Stimulated activated CD8-positive, alpha-beta memory T cell treated with anti-CD3 and anti-CD28 coated beads, Interleukin-12 subunit alpha, Interleukin-12 subunit beta, amount 100 ng/mL, for 4 hours (primary cell): ENCODE data around the gene PLPP7.
"Not testable (repeated sequence)": the region's sequence is repeated elsewhere in the genome, so short reads cannot be mapped to it uniquely, and the experiment has no call there.

Source experiments
- DNase-seq: peaks from one replicate; pipeline ENCODE4 v3.0.0-alpha.2; 2020; ENCODE audit warnings: low read depth

Gene PLPP7

DNA sequence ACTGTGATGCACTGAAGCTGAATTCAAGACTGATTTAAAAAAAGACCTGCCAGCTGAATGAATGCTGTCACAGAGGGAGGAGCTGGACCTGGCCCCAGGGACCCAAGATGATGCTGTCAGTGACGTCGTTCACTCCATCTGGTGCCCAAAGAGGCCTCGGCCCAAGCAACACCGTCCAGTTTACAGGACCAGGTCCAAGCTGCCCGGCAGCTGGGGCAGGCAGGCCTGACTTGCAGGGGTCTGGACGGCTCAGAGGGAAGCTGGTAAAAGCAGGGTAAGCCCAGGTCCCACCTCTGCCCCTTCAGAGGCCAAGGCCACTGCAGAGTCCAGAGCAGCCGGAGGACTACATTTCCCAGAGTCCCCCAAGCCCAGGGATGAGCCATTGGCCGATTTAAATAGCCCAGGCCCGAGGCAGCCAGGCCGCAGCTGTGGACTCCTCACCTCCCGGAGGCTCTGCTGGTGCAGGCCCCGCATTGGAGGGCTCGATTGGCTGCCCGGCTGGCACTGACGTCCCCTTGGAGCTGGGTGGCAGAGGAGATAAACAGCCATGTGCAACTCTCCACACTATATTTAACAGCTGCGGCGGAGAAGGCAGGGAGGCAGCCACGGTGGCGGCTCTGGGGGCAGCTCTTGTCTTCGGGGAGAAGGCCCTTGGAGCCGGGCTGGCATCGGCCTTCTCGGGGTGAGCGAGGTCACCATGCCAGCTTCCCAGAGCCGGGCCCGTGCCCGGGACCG, at the start of gene PLPP7:
PLPP7 (plus strand) TSS at position 423 of the 735 bp plus-strand sequence; CDS start at position 698, 275 bp downstream.
- DNase-seq: no peak

DNA sequence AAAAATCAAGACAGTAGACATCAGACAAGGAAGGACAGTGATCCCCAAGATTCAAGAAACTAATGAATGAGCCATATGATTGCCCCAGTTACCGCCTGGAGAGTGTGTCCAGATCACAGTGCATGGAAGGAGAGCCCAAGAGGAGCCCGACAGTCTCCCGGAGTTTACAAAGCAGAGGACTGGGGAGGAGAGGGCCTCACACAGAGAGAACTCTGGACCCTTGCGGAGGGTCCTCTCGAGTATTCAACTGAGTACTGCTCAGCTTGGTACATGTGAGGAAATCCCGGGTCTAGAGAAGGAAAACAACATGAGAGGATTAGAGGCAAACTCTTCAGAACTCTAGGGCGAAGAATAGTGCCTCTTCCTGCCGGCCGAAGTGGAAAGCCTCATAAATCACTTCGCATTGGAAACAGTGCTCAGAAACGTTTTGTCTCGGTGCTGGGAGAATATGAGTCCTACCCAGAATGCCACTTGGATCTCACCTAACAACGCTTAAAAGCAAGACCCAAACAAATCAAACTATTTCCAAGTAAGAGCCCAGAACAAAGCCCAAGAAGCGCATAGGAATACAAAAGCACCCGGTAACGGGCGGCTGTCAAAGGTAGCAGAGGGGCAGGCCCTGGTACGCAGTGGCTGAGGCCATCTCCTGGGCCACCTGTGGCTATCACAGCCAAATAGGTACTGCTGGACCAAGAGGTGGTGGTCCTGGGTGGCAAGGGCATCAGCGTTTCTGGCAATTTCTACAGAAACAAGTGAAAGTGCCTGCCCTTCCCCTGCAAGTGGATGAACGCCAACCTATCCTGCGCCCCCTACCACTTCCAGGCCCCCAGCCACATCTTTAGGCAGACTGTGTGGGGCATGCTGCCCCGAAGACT, 49.2 kb upstream of the PLPP7 start:
- DNase-seq: no peak

DNA sequence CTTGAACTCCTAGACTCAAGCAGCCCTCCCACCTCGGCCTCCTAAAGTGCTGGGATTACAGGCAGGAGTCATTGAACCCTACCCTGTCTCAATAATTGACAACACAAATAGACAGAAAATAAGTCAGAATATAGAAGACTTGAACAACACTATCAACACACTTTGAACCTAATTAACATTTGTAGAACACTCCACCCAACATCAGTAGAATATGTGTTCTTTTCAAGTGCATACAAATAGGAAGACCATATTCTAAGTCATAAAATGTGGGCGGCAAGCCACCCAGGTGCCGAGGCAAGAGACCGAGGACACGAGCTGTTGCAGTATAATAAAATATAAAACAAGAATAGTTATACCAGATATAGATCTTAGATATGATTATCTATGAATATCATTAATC, 45.2 kb upstream of the PLPP7 start:
- DNase-seq: not testable (repeated sequence)

DNA sequence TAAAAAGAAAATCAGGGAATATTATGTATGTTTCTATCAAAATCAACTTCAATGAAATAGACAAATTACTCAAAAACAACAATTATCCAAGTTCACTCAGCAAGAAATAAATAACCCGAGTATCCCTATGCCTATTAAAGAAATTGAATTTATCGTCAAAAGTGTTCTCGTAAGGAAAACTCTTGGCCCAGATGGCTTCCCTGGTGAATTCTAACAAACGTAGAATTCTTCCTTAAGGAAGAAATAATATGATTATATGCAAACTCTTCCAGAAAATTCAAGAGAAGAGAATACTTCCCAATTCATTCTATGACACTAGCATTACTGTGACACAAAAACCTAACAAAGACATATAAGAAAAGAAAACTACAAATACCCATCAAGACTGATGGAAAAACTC, 42.9 kb upstream of the PLPP7 start:
- no peak for DNase-seq

DNA sequence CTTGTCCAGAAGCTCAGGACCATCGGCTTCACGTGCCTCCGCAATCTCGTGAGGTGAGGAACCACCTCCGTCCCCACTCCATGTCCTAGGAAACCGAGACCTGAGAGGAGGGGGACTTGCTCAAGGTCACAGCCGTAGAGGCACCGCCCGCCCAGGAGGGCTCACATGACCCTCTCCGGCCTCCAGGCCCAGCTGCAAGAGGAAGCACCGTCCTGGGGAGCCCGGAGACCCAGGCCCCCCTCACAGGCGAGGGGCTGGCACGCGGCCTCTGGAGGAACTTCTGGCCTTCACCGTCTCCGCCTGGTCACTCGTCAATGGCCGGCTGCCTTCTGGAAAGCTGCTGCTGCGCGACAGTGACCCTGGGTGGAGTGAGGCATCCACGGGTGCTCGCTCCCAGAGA, 37.4 kb upstream of the PLPP7 start:
- no peak for DNase-seq

DNA sequence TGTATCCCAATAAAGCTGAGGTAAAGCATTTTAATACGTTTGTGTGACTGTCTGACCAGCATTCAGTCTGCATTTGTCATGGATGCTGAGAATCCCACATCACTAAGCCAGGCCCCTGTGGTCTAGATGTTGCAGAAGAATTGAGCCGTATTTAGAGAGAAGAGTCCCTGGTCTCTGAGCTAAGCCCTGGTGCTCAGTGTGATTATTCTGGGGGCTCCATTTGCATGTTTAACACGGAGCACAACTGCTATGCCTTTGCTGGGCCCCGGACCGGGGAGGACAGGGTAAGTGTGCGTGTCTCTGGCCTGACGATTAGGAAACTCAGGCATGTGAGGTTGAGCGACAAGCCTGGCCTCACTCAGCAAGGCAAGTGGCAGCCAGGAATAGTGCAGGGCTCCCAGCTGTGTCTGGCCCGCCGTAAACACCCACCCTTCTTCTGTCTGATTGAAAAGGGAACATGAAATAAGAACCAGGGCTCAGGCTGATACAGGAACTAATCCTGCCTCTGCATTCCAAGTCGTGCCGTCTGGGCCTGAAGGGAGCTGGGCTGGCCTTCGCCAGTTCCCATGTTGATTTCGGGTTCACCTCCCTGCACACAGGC, 35.5 kb upstream of the PLPP7 start:
- DNase-seq: no peak

DNA sequence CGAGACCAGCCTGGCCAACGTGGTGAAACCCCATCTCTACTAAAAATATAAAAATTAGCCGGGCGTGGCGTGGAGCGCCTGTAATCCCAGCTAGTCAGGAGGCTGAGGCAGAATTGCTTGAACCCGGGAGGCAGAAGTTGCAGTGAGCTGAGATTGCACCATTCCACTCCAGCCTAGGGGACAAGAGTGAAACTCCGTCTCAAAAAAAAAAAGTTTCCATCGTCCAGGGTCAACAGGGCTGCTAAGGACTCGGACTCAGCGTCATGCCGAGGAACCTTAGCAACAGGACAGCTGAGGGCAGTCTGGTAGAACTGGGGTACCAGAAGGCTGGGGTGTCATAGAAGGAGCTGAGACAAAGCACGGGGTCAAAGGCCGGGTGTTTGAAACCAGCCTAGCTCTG, 34.9 kb upstream of the PLPP7 start:
- no peak for DNase-seq

DNA sequence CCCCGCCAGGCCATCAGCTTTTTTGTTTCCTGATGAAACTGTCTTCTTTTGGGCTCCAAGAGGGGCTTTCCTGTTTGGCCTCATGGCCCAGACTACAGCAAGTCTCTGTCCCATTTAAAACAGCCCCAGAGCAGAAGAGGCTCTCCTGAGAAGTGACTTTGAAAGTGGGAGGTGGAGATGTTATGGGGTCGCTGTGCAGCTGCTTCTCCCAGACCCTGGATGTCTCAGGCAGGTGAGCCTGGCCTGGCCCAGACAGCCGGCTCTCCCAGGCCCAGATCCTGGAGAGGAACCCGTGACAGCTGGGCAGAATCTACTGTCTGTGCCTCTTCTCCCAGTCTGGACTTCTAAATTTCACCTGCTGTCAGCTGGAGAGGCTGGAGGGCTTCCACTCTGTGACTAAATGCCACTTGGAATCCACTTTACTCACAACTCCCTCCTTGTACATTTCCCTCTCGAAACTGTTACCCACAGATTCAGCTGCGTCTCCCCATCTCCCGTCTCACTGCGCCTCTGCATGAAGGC, 33.8 kb upstream of the PLPP7 start:
- no peak for DNase-seq

DNA sequence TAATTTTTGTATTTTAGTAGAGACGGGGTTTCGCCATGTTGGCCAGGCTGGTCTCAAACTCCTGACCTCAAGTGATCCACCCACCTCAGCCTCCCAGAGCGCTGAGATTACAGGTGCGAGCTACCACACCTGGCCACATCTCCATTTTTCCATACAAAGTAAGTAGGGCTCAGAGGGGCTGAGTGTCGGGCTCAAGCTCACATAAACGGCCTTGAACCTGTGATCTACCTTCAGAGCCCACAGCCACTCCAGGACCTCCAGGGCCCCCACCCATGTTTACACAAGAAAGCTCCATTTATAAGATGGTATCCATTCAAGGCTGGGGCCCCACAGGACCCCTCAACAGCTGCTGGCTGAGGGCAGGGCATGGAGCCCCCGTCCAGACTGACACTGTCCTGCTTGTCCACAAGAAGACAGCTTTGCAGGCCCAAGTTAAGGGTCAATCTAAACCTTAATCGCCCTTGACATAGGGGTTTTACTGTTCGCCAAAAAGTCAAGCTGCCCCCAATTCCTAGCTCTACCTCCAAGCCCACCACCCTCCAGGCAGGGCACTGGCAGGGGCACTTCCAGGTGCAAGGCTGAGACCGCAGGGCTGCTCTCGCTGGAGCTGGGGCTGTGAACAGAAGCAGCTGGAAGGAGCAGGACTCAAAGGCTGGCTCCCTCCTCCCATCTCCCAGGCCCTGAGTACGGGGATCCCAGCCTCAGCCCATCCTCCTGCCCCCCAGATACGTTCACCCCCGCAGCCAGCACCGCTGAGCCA, 32.1 kb upstream of the PLPP7 start:
- no peak for DNase-seq

DNA sequence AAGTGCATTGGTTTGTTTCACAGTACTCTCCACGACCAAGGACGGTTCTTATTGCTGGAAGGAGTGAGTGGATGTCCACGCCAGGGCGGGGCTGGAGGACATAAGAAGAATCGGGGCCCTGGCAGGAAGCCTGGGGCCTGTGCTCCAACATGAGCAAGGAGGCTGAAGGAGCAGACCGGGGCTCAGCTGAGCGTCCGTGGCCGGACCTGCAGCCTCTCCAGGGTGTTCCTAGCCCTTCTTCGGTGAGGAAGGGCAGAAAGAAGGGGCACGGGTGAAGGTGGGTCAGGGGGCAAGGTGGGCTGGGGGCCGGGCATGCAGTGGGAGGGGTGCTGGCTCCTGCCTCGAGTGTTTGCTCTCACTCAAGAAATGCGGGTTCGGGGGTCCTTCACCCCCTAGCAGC, 31.3 kb upstream of the PLPP7 start:
- DNase-seq: no peak

DNA sequence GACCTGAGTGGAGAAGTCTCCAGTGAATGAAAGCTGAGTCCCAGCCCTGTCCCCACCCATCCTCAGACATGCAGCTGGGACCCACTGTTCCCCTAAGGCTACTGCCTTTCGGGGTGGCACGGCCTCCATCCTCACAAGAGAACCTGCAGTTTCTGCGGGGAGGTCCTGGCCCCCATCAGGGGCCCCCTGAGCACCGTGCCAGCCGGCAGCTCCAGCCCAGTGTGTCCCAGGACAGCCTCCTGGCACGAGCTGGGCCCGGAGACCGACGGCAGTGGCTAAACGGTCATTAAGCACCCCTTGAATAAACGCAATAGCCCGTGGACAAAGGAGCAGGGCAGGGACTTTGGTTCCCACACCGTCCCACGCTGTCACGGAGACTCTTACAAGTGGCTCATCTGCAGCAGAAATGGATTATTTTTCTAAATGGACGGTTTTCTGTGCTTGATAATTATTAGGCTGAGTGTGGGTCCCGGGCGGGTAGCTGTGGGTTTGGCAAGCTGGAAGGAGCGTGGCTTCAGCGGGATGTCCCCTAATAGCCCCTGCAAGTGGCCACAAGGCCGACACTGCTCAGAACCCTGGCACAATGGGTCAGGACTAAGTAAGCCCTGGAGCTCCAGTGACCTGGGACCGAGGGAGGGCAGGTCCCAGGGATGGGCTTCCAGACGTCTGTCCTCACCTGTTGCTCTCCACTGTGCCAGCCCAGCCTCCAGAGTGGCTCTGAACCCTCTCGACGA, 30.7 kb upstream of the PLPP7 start:
- no peak for DNase-seq

DNA sequence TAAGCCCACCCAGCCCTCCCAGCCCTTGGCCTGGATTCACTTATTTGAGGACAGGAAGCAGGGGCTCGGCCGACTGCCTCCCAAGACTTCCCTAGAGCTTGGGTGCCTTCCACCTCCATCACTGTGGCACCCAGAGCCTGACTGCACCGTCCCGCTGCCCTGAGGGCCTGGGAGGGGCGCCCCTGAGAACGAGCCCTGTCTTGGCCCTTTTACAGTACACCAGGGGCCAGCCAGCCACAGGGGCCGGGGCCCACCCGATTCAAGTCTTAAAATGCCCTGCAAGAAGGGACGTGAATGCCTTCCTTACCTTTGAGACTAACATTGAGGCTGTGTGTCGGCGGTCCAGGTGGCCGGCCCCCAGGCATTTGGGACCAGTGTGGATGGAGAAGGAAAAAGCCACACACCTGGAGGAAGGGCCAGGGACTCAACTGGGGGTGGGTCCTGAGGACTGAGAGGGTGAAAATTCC, 30.1 kb upstream of the PLPP7 start:
- no peak for DNase-seq

DNA sequence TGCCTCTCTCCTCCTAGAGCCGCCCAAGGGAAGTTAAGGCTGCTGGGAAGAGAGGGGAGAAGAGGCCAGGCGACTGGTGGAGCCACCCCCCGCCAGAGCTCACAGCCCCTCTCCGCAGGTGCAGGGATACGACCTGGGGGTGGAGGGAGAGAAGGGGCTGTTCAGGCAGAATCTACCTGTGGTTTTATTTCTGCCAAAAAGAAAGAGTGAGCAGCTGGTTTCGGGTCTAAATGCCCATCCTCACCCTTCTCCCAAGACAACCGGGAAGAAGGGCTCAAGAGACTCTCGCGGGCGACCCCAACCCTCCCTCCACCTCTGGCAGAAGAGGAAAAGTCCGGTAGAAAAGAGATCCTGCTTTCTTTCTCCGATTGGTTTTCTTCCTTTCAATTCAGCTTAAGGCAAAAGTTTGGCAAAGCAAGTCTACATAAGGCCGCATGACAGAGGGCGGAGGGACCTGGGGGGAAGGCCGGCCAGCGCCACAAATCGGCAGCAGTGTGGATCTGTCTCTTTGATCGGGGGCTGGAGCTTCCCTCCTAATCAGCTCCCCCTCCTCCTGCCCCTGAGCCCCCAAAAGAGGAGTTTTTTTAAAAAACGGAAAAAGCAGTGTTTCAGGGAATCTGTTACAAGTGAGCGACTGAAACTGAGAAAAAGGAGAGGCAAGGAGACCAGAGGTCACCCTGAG, 29.5 kb upstream of the PLPP7 start:
- DNase-seq: no peak

DNA sequence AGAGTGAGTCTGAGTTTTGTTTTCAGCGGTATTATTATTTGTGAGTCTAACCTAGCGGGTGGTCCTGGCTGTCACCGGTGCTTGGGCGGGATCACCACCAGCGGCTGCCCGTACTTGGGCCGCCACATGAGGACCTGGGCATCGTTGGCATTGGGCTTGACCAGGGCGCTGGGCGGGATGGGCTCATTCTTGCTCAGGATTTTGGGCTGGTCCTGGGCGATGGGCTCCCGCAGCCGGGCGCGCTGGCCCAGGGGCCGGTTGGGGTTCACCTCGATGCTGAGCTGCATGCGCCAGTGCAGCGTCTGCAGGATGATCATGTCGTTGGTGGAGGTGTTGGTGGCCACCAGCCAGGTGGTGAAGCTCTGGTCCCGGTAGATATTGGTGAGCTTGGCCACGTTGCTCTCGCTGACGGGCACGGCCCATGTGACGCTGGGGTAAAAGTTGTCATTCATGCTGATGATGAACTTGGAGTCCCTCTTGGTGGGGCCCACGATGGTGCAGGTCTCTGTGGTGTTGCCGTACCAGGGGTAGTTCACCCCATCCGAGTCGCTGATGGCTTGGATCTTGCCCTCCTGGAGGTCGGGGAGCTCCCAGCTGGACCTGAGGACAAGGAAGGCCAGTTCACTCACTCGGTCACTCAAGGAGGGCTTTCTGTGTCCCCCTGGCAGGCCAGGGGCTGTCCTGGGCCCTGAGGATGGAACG, 28.6 kb upstream of the PLPP7 start:
- DNase-seq: no peak

DNA sequence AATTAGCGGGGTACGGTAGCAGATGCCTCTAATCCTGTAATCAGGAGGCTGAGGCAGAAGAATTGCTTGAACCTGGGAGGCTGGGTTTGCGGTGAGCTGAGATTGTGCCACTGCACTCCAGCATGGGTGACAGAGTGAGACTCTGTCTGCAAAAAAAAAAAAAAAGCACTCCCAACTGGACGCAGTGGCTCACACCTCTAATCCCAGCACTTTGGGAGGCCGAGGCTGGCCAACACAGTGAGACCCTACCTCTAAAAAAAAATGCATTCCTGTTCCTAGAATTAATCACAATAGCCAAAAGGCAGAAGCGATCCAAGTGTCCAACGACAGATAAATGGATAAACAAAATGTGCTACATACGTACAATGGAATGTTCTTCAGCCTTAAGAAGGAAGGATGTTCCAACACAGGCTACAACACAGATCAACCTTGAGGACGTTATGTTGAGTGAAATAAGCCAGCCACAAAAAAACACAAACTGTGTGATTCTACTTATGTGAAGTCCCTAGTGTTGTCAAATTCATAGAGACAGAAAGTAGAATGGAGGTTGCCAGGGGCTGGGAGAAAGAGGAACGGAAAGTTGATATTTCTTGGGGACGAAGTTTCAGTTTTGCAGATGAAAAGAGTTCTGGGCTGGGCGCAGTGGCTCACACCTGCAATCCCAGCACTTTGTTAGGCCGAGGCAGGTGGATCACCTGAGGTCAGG, 27.0 kb upstream of the PLPP7 start:
- DNase-seq: no peak

DNA sequence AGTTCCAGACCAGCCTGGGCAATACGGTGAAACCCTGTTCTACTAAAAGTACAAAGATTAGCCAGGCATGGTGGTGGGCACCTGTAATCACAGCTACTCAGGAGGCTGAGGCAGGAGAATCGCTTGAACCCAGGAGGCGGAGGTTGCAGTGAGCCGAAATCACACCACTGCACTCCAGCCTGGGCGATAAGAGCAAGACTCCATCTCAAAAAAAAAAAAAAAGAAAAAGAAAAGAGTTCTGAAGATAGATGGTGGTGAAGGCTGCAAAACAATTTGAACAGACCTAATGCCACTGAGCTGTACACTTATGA, 26.5 kb upstream of the PLPP7 start:
- DNase-seq: not testable (repeated sequence)

DNA sequence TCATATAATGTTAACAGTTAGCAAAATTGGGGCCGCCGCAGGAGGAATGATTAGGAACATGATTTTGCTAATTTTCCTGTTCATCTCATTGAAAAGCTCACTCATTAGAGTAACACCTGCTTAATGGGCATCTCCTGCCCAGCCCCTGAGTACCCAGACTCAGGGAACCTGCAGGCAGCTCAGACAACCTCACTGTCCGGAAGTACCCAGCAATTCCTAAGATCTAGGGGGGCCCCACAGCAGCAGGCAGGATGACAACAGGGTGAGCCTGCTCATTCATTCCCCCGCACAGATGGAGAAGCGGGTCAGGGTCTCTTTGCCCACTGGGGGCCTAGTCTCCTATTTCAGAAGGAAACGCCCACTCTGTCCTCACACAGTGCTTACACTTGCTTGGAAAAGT, 25.8 kb upstream of the PLPP7 start:
- no peak for DNase-seq

DNA sequence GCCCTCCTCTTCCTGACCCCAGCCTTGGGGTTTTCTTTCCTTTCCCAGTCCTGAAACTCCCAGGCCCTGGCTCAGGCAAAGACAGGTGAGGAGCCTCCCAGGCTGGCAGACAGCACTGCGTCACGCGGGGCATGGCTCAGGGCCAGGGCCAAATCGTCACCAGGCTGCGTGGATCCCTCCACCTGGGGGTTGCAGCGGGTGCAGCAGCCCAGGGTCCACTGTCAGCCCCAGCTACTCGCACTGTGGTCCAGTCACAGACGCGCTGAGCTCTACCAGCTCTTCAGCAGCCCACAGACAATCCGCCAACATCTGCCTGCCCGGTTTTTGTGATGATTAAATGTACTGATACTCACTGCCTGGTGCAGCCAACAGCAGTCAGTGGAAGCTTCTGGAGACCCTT, 25.3 kb upstream of the PLPP7 start:
- no peak for DNase-seq
